Stimulated activated naive CD8-positive, alpha-beta T cell treated with anti-CD3 and anti-CD28 coated beads, Interleukin-15, amount 100 ng/mL, for 72 hours (primary cell): ENCODE data around the gene SGCD.

ENCODE experiments used
- ATAC-seq: fragments of 150-1000 bp; cut with Tn5 transposase; 2 replicates; pipeline ENCODE4 v1.10.0; 2021; ENCODE audit warnings: mild to moderate bottlenecking, moderate library complexity
- DNase-seq, 2 donors: peaks; one replicate each; pipeline ENCODE4 v3.0.0; 2021 to 2022
- H3K27ac Mint-ChIP-seq, 2 donors: one replicate each; pipeline ENCODE4 v1.8.0; 2022; ENCODE audit warnings: mild to moderate bottlenecking in 2 of 2, mixed read lengths in 2 of 2, moderate library complexity in 2 of 2
- H3K27me3 Mint-ChIP-seq: one replicate; pipeline ENCODE4 v1.8.0; 2022; ENCODE audit warnings: mixed read lengths
- H3K4me1 Mint-ChIP-seq: one replicate; pipeline ENCODE4 v1.8.0; 2022; ENCODE audit warnings: mild to moderate bottlenecking, mixed read lengths
- H3K4me3 Mint-ChIP-seq, 2 donors: one replicate each; pipeline ENCODE4 v1.8.0; 2022; ENCODE audit warnings: mild to moderate bottlenecking in 2 of 2, mixed read lengths in 2 of 2, moderate library complexity in 1 of 2
- H3K9me3 Mint-ChIP-seq, 2 donors: one replicate each; pipeline ENCODE4 v1.8.0; 2022; ENCODE audit warnings: mixed read lengths in 2 of 2

The SGCD gene

DNA sequence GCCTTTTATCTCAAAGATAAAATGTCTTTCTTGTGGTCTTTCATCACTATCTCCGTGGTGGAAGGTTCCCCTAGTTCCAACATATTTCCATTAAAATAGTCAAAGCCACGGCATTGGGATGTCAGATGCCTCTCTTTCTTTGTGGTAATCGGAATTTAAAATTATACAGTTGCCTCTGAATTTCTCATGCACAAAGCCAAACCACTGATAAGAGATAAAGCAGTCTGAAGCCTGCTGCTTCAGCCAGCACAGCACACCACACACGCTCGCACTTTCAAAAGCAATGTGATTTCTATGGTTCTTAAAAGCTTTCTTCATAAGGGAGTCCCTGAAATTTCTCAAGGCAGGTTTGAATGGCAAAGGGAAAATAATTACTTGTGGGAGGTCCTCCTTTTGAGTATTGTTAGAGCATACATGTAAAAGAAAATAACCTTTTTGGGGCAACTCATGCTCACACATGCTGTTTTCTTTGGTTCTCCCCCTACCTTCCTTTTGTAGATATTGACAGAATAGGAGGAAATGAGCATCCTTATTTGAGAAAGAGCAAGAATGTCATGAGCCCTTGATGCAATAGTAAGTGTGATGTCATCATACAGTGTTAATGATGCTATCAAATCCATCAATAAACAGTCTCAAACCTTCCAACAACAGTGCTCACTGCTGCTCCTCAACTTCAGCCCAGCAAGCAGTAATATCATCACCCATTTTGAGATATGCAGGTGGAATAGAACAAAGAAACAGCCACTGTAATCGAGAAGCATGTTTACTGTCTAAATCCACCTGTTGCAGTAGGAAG, 437.4 kb downstream of the SGCD start:
- Mint-ChIP-seq H3K4me1 (no peaks in the 10 kb centered on the region), H3K4me3 (no peak overlapping the region), H3K27me3 (peaks cover 19% of the 10 kb centered on the region), H3K27ac (no peak overlapping the region), H3K9me3 (no peaks in the 10 kb centered on the region)
- no peak for ATAC-seq
- DNase-seq, result no peak

DNA sequence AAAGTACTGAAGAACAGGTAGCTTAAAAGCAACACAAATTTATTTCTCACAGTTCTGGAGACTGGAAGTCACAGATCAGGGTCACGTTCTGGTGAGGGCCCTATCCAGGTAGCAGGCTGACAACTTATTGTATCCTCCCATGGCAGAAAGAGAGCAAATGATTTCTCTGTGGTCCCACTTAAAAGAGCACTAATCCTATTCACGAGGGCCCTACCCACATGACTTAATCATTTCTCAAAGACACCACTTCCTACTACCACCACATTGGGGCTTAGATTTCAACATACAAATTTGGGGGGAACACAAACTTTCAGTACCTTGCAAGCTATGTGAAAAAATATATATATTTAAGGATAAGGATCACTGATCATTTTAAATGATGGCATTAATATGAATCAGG, 447.3 kb downstream of the SGCD start:
- Mint-ChIP-seq H3K9me3 (peaks cover 9 to 15% of the 10 kb centered on the region in 2 donors), H3K27me3 (no peaks in the 10 kb centered on the region), H3K4me1 (peaks cover 26% of the 10 kb centered on the region), H3K4me3 (no peak overlapping the region), H3K27ac (no peak overlapping the region)
- DNase-seq (no peak), ATAC-seq (peak; percentile 78)

DNA sequence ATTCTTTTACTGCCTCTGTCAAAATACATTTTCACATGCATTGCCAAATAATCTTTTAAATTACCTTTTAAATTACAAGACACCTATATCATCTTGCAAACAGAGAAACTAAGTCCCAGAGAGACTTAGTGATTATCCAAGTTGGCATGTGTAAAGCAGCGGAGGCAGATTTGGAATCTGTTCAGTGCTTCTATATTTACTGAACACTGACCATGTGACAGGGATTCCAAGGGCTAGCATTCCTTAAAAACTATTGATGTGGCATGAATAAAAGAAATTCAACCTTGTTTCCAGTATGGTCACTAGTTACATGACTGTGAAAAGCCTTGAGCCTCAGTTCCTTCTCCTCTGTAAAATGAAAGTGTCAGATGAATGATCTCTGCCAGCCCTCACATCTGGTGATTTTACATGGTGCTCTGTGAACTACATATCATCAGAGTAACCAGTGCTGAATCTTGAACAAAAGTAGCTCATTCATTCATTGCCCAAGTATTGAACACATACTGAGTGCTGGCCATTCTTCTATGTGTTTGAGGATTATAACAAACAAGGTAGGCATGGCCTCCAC, 451.3 kb downstream of the SGCD start:
- H3K4me3 Mint-ChIP-seq, result peak overlapping the region in 1 of 2 donors; percentile 11
- DNase-seq, result no peak

DNA sequence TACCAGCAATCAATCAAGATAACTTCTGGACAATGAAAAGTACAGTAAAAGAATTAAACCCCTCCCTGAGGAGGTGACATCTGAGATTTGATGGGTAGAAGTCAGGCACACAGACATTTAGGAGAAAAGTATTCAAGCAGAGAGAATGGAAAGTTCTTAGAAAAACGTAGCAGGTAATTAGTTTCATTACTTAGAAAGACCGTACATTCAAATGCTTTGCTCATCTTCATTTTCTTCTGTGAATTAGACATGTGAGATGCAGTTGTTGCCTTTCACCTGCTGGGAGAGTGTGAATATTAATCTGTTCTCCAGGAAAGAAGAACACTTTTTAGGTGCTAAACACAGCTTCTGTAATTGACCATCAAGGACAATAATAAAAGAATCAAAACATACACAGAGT, 451.8 kb downstream of the SGCD start:
- Mint-ChIP-seq H3K4me3 (peak overlapping the region in 1 of 2 donors; percentile 11), H3K4me1 (peaks cover 36% of the 10 kb centered on the region), H3K9me3 (peaks cover 10 to 21% of the 10 kb centered on the region in 2 donors), H3K27me3 (no peaks in the 10 kb centered on the region), H3K27ac (peak overlapping the region in 1 of 2 donors; percentile 82)
- DNase-seq (no peak), ATAC-seq (no peak)

More for the DNA sequence above, 451.3 kb downstream of the SGCD start:
- no peak for ATAC-seq
- H3K27me3 Mint-ChIP-seq, result no peaks in the 10 kb centered on the region
- peak overlapping the region in 1 of 2 donors; percentile 22 for H3K27ac Mint-ChIP-seq
- H3K4me1 Mint-ChIP-seq, result peaks cover 36% of the 10 kb centered on the region
- peaks cover 9 to 15% of the 10 kb centered on the region in 2 donors for H3K9me3 Mint-ChIP-seq

DNA sequence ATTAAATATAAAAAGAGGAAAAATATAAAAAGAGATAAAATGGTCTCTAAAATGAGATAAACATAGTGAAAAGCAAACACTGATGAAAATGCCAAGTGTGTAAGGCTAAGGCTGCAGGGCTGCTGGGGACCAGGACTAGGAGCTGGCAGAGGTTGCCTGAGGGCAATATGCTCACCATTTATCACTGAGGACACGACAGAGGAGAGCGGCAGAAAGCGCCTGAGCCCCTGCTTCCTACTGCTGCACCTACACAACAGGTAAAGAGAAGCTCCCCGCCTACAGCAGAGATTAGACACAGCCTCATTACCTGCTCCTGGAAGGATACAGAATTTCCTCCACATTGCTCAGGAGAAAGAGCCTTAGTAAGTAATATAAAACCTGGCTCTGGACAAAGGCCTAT, 452.5 kb downstream of the SGCD start:
- no peak for DNase-seq
- no peak for ATAC-seq
- Mint-ChIP-seq H3K4me3 (no peak overlapping the region), H3K27me3 (no peaks in the 10 kb centered on the region), H3K4me1 (peaks cover 36% of the 10 kb centered on the region), H3K9me3 (peaks cover 15 to 26% of the 10 kb centered on the region in 2 donors), H3K27ac (no peak overlapping the region)

DNA sequence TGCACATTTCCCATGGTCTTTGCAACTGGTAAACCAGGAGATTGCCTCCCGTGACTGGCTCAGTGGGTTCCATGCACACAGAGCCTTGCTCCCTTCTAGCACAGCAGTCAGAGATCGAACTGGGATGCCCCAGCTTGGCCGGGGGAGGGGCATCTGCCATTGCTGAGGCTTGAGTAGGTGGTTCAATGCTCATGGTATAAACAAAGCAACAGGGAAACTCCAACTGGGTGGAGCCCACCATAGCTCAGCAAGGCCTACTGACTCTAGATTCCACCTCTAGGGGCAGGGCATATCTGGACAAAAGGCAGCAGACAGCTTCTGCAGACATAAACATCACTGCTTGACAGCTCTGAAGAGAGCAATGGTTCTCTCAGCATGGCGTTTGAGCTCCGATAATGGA, 456.1 kb downstream of the SGCD start:
- peaks cover 20% of the 10 kb centered on the region for H3K4me1 Mint-ChIP-seq
- H3K27ac Mint-ChIP-seq, result no peak overlapping the region
- no peak overlapping the region for H3K4me3 Mint-ChIP-seq
- peaks cover 11 to 17% of the 10 kb centered on the region in 2 donors for H3K9me3 Mint-ChIP-seq
- ATAC-seq (no peak), DNase-seq (no peak)
- H3K27me3 Mint-ChIP-seq, result no peaks in the 10 kb centered on the region

DNA sequence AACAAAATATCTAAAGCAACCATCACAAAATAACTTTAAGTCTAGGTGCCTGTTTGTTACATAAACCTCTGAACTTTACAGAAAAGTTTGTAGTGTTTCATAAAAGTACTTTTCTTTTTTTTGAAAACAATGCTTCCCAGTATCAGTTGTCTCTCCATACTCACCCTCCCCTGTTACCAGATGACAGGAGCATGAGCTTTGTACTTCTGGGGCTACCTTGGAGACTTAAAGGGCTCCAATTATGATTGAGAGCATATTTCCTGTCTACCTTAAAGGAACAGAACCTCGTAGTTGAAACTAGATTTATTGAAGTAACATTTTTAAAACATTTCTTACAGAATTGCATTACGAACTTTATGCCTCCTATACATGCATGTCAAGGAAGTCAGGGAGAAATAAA, 467.7 kb downstream of the SGCD start:
- H3K4me1 Mint-ChIP-seq, result peaks cover 15% of the 10 kb centered on the region
- H3K4me3 Mint-ChIP-seq, result no peak overlapping the region
- DNase-seq (no peak), ATAC-seq (no peak)
- no peak overlapping the region for H3K27ac Mint-ChIP-seq
- H3K9me3 Mint-ChIP-seq, result peaks cover 0 to 5% of the 10 kb centered on the region in 2 donors
- H3K27me3 Mint-ChIP-seq, result peaks cover 8% of the 10 kb centered on the region

DNA sequence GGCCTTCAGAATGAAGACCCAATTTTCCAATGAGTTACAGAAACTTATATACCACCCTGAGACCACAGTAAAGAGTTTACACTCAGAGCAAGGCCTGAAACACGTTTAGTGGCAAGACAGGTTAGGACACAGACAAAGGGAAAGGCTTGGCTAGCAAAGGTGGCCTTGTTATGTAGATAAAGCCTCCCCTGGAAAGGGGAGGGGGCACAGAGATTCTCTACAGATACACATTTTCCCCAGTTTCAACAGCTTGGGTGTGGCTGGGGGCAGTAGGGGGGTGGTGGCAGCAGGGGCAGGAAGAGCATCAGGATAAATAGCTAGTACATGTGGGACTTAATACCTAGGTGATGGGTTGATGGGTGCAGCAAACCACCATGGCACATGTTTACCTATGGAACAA, 471.2 kb downstream of the SGCD start:
- Mint-ChIP-seq H3K4me1 (peaks cover 15% of the 10 kb centered on the region), H3K27me3 (peaks cover 16% of the 10 kb centered on the region), H3K27ac (no peak overlapping the region), H3K4me3 (no peak overlapping the region), H3K9me3 (no peaks in the 10 kb centered on the region)
- no peak for ATAC-seq
- no peak for DNase-seq

DNA sequence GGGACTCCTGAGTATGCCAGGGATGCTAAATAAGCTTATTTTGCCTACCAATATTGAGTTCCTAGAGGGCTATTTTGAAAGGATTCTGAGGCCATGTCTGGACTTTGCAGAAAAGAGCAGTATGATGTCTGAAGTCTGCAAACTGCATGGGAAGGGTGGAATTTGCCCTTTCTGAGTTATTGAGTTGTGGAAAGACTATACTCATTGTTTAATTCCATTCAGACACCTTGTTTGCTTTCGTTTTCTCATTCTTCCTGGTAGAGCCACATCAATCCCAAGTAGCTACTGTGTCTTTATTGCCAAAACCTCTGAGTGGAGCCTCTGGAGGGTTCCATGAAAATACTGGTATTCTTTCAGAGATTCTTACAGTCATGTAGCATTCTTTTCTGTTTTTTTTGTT, 472.2 kb downstream of the SGCD start:
- Mint-ChIP-seq H3K9me3 (no peaks in the 10 kb centered on the region), H3K4me1 (peaks cover 15% of the 10 kb centered on the region), H3K27ac (no peak overlapping the region), H3K27me3 (peaks cover 16% of the 10 kb centered on the region), H3K4me3 (no peak overlapping the region)
- ATAC-seq (no peak), DNase-seq (no peak)

DNA sequence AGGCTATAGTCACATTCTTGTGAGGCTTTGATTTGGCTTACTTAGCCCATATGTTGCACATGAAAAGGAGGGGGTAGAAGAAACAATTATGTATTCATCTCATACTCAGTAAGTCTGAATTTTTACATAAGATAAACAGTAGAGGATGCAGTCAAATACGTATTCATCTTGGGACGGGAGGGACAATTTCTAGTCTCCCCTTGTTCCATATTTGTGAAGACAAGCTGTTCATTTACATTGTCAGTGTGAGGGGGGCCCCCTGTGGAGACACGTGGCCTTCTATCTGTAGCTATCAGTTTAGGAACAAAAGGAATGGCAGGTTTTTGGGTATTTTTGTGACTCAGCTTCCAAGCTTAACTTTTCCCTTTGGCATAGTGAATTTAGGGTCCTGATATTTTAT, 474.0 kb downstream of the SGCD start:
- DNase-seq (no peak), ATAC-seq (no peak)
- Mint-ChIP-seq H3K9me3 (peaks cover 0 to 5% of the 10 kb centered on the region in 2 donors), H3K27ac (no peak overlapping the region), H3K4me3 (no peak overlapping the region), H3K4me1 (peaks cover 10% of the 10 kb centered on the region), H3K27me3 (peaks cover 16% of the 10 kb centered on the region)

DNA sequence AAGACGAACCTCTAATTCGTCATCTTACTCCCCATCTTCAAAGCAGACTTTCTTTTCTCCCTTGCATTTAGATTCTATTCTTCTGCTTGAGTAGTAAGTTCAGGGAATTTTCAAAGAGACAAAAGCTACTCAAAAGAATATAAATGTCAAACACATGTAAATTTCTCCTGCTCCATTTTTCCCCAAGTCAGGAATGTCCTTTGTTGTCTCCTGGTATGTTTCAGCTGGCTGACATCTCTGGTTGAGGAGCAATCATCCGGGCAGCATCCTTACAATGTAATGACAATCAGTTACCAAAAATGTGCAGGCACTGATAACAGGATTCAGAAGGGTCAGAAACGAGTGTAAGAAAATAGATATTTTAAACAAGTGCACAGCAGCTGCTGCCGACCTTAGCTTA, 475.5 kb downstream of the SGCD start:
- no peak for ATAC-seq
- Mint-ChIP-seq H3K27me3 (peaks cover 9% of the 10 kb centered on the region), H3K27ac (no peak overlapping the region), H3K4me1 (peaks cover 10% of the 10 kb centered on the region), H3K4me3 (no peak overlapping the region), H3K9me3 (peaks cover 8 to 12% of the 10 kb centered on the region in 2 donors)
- DNase-seq, result no peak

DNA sequence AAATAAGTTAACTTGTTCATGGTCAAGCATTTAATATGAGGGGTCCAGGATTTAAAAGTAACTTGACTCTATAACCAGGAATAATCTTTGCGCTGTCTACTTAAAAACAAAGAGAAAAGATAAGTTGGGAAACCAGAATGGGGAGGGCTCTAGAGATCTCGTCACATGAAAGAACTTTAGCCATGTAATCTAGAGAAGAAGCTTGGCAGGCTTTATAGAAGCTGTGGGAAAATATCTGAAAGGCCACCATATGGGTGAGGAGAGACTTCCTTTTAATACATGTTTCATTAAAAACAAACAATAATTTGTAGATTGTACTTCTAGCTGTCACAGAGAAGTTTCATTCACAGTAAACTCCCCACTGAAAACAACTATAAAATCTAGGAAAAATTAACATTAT, 476.4 kb downstream of the SGCD start:
- DNase-seq (no peak), ATAC-seq (no peak)
- Mint-ChIP-seq H3K4me1 (peaks cover 10% of the 10 kb centered on the region), H3K9me3 (peaks cover 9 to 12% of the 10 kb centered on the region in 2 donors), H3K4me3 (no peak overlapping the region), H3K27ac (no peak overlapping the region), H3K27me3 (peaks cover 9% of the 10 kb centered on the region)

DNA sequence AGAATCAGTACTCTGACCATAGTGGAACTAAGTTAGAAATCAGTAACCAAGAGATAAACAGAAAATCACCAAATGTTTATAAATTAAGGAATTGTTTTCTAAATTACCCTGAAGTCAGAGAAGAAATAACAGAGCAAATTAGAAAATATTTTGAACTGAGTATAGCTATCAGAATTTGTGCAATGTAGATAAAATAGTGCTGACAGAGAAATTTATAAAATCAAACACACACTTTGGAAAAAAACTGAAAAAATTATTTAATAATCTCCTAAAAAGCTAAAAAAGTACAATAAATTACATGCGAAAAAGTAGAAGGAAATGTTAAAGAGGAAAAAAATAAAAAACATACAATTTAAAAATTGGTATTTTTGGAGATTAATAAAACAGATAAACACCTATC, 486.0 kb downstream of the SGCD start:
- Mint-ChIP-seq H3K4me1 (peaks cover 15% of the 10 kb centered on the region), H3K9me3 (no peaks in the 10 kb centered on the region), H3K4me3 (no peak overlapping the region), H3K27ac (no peak overlapping the region), H3K27me3 (no peaks in the 10 kb centered on the region)
- no peak for DNase-seq
- no peak for ATAC-seq

DNA sequence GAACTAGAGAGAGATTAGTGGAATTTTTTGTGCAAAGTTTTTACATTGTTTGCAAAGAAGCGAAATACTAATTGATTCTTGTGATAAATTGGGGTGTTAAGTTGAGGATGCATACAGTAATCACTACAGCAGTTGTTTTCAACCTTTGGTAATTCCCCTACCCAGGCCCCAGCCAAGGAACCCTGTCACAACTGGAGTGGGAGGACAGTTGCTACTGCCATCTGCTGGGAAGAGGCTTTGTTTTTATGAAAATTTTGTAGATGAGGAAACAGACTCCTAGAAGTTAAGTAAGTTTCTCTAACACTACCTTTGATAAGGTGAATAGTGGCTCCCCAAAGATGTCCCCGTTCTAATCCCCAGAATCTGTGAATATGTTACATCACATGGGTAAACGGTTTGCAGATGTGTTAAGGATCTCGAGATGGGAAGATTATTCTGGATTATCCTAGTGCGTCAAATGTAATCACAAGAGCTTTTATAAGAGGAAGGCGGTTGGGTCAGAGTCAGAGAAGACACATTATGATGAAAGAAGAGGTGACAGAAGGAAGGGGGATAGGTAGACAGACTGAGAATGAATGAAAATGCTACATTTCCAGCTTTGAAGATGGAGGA, 489.1 kb downstream of the SGCD start:
- ATAC-seq (peak; percentile 87), DNase-seq (peak; percentile 13 to 45)
- Mint-ChIP-seq H3K27ac (no peak overlapping the region), H3K9me3 (no peaks in the 10 kb centered on the region), H3K4me1 (peaks cover 15% of the 10 kb centered on the region), H3K27me3 (no peaks in the 10 kb centered on the region), H3K4me3 (no peak overlapping the region)
